ENCODE data around the gene WNT5A. TPM values are rescaled to one million over a fixed set of nuclear protein-coding genes. Genes with fewer than 3 reads are reported as not detected.
A peak's percentile ranks its signal among the peaks of the same experiment; 100 is the strongest.

The WNT5A gene
- total RNA-seq, 4 donors from 2014 or later, result 8.9 to 13.9 (median 9.3) TPM

- peaks cover 5% of the 10 kb centered on the region for H3K4me1 ChIP-seq
- TF ChIP-seq POLR2AphosphoS5 (IDR thresholded peaks at IDR 0.05), result no peak
- TF ChIP-seq EP300 (IDR thresholded peaks at IDR 0.05), result no peak
- no peak for TF ChIP-seq CTCF (IDR thresholded peaks at IDR 0.05)
- TF ChIP-seq POLR2A (IDR thresholded peaks at IDR 0.05), result no peak
- H3K27ac ChIP-seq, result no peak overlapping the region
- WGBS, result 95% methylated on average over 7 of the region's 10 CpGs
- no peaks in the 10 kb centered on the region for H3K27me3 ChIP-seq
- H3K4me3 ChIP-seq, result no peak overlapping the region
- H3K9me3 ChIP-seq, result no peaks in the 10 kb centered on the region
- no peak for DNase-seq (ENCODE audit: low spot score in 2 of 2)
- H3K36me3 ChIP-seq, result no peaks in the 10 kb centered on the region
Measured at GRCh38 chr3:55526332-55527030, 39.4 kb upstream of the WNT5A start.

- DNase-seq (ENCODE audit: low spot score in 2 of 2), result no peak
- 87% methylated on average over 3 of the region's 3 CpGs for WGBS
- H3K36me3 ChIP-seq, result no peaks in the 10 kb centered on the region
Measured at GRCh38 chr3:55525436-55525835, 38.3 kb upstream of the WNT5A start.

GRCh38 chr3:55524565-55525244 is 37.6 kb upstream of the WNT5A start:
- H3K4me1 ChIP-seq, result peaks cover 11% of the 10 kb centered on the region
- WGBS, result 52% methylated on average over 4 of the region's 4 CpGs
- DNase-seq (ENCODE audit: low spot score in 2 of 2), result no peak

More at GRCh38 chr3:55525436-55525835, 38.3 kb upstream of the WNT5A start:
- Histone ChIP-seq H3K9me3 (no peaks in the 10 kb centered on the region), H3K27me3 (no peaks in the 10 kb centered on the region), H3K4me1 (peaks cover 11% of the 10 kb centered on the region), H3K4me3 (no peak overlapping the region), H3K27ac (no peak overlapping the region)
- no peak for TF ChIP-seq CTCF (IDR thresholded peaks at IDR 0.05)

GRCh38 chr3:55523471-55523870 is 36.4 kb upstream of the WNT5A start:
- no peaks in the 10 kb centered on the region for H3K9me3 ChIP-seq
- H3K4me1 ChIP-seq, result peaks cover 11% of the 10 kb centered on the region
- WGBS, result 88% methylated on average over 2 of the region's 2 CpGs
- H3K36me3 ChIP-seq, result no peaks in the 10 kb centered on the region
- H3K27me3 ChIP-seq, result peaks cover 8% of the 10 kb centered on the region
- no peak for TF ChIP-seq POLR2AphosphoS5 (IDR thresholded peaks at IDR 0.05)
- no peak for TF ChIP-seq POLR2A (IDR thresholded peaks at IDR 0.05)
- no peak for TF ChIP-seq EP300 (IDR thresholded peaks at IDR 0.05)
- TF ChIP-seq CTCF (IDR thresholded peaks at IDR 0.05), result no peak
- no peak overlapping the region for H3K4me3 ChIP-seq
- no peak for DNase-seq (ENCODE audit: low spot score in 2 of 2)
- no peak overlapping the region for H3K27ac ChIP-seq

More at GRCh38 chr3:55524565-55525244, 37.6 kb upstream of the WNT5A start:
- H3K27me3 ChIP-seq, result peaks cover 3% of the 10 kb centered on the region
- H3K9me3 ChIP-seq, result no peaks in the 10 kb centered on the region
- no peak for TF ChIP-seq EP300 (IDR thresholded peaks at IDR 0.05)
- no peak for TF ChIP-seq POLR2AphosphoS5 (IDR thresholded peaks at IDR 0.05)
- no peak for TF ChIP-seq CTCF (IDR thresholded peaks at IDR 0.05)
- TF ChIP-seq POLR2A (IDR thresholded peaks at IDR 0.05), result no peak
- no peak overlapping the region for H3K27ac ChIP-seq
- H3K4me3 ChIP-seq, result no peak overlapping the region
- no peaks in the 10 kb centered on the region for H3K36me3 ChIP-seq

GRCh38 chr3:55521738-55522421 is 34.8 kb upstream of the WNT5A start:
- Histone ChIP-seq H3K27ac (no peak overlapping the region), H3K9me3 (no peaks in the 10 kb centered on the region), H3K36me3 (no peaks in the 10 kb centered on the region), H3K4me3 (no peak overlapping the region), H3K27me3 (peaks cover 19% of the 10 kb centered on the region), H3K4me1 (peaks cover 11% of the 10 kb centered on the region)
- peak in 1 of 2 donors; percentile 81 for DNase-seq (ENCODE audit: low spot score in 2 of 2)
- TF ChIP-seq EP300 (IDR thresholded peaks at IDR 0.05), result no peak
- TF ChIP-seq POLR2AphosphoS5 (IDR thresholded peaks at IDR 0.05), result no peak
- no peak for TF ChIP-seq CTCF (IDR thresholded peaks at IDR 0.05)
- TF ChIP-seq POLR2A (IDR thresholded peaks at IDR 0.05), result no peak
- WGBS, result 55% methylated on average over 6 of the region's 6 CpGs
